H9 (cell line): ENCODE results near the gene DES. TPM values are rescaled to one million over a fixed set of nuclear protein-coding genes. Genes with fewer than 3 reads are reported as not detected.

Source experiments
- DNase-seq: peaks from one replicate; pipeline ENCODE4 v3.0.0-alpha.2; 2017
- H2AFZ ChIP-seq: one replicate; pipeline ENCODE4 v1.6.1; 2013; ENCODE audit warnings: mild to moderate bottlenecking, low read length, control low read depth, moderate library complexity
- H2AK5ac ChIP-seq: 2 replicates; pipeline ENCODE4 v1.6.1; 2013; ENCODE audit warnings: low read length, control low read depth, mixed read lengths; ENCODE audit not compliant: insufficient read length
- H2BK120ac ChIP-seq: one replicate; pipeline ENCODE4 v1.6.1; 2013; ENCODE audit warnings: low read depth, mild to moderate bottlenecking, low read length, control low read depth, inconsistent platforms; ENCODE audit not compliant: poor library complexity, severe bottlenecking
- H2BK12ac ChIP-seq: 2 replicates; pipeline ENCODE4 v1.6.1; 2013; ENCODE audit warnings: low read length, control low read depth, mixed read lengths, low read depth; ENCODE audit not compliant: insufficient read length
- H2BK15ac ChIP-seq: 2 replicates; pipeline ENCODE4 v1.6.1; 2013; ENCODE audit warnings: low read depth, low read length, control low read depth
- H2BK20ac ChIP-seq: one replicate; pipeline ENCODE4 v1.6.1; 2013; ENCODE audit warnings: low read depth, mild to moderate bottlenecking, low read length, control low read depth, inconsistent platforms; ENCODE audit not compliant: poor library complexity, severe bottlenecking
- H2BK5ac ChIP-seq: 2 replicates; pipeline ENCODE4 v1.6.1; 2013; ENCODE audit warnings: low read length, control low read depth, mixed read lengths; ENCODE audit not compliant: insufficient read length
- H3K14ac ChIP-seq: 2 replicates; pipeline ENCODE4 v1.6.1; 2013; ENCODE audit warnings: low read length, control low read depth; ENCODE audit not compliant: insufficient read depth
- H3K18ac ChIP-seq: 2 replicates; pipeline ENCODE4 v1.6.1; 2013; ENCODE audit warnings: low read depth, mild to moderate bottlenecking, mixed read lengths, low read length, control low read depth; ENCODE audit not compliant: insufficient read length
- H3K23ac ChIP-seq: 2 replicates; pipeline ENCODE4 v1.6.1; 2013; ENCODE audit warnings: low read length, control low read depth, mixed read lengths, low read depth; ENCODE audit not compliant: insufficient read length
- H3K23me2 ChIP-seq: 2 replicates; pipeline ENCODE4 v1.6.1; 2013; ENCODE audit warnings: low read depth, mild to moderate bottlenecking, mixed read lengths, low read length, control low read depth; ENCODE audit not compliant: insufficient read length, poor library complexity, severe bottlenecking
- H3K27ac ChIP-seq: 2 replicates; pipeline ENCODE4 v1.5.1; 2013; ENCODE audit warnings: low read length, control low read depth, mixed read lengths, low read depth; ENCODE audit not compliant: insufficient read length
- H3K27me3 ChIP-seq: 2 replicates; pipeline ENCODE4 v1.6.1; 2013; ENCODE audit warnings: low read length, control low read depth, inconsistent platforms; ENCODE audit not compliant: insufficient read depth
- H3K4ac ChIP-seq: 2 replicates; pipeline ENCODE4 v1.6.1; 2013; ENCODE audit warnings: low read depth, mild to moderate bottlenecking, control low read depth, inconsistent platforms, low read length, moderate library complexity
- H3K4me1 ChIP-seq: 2 replicates; pipeline ENCODE4 v1.6.1; 2013; ENCODE audit warnings: low read length, control low read depth, inconsistent platforms; ENCODE audit not compliant: insufficient read depth
- H3K4me2 ChIP-seq: 2 replicates; pipeline ENCODE4 v1.6.1; 2013; ENCODE audit warnings: low read length, control low read depth, mixed read lengths; ENCODE audit not compliant: insufficient read length, insufficient read depth
- H3K56ac ChIP-seq: 2 replicates; pipeline ENCODE4 v1.6.1; 2013; ENCODE audit warnings: low read depth, mild to moderate bottlenecking, mixed read lengths, low read length, control low read depth; ENCODE audit not compliant: insufficient read length
- H3K79me1 ChIP-seq: 2 replicates; pipeline ENCODE4 v1.6.1; 2013; ENCODE audit warnings: low read depth, mild to moderate bottlenecking, moderate library complexity, low read length, control low read depth, inconsistent platforms; ENCODE audit not compliant: insufficient read depth, poor library complexity, severe bottlenecking
- H3K79me2 ChIP-seq: 2 replicates; pipeline ENCODE4 v1.6.1; 2013; ENCODE audit warnings: low read length, control low read depth, inconsistent platforms; ENCODE audit not compliant: insufficient read depth
- H3K9ac ChIP-seq: 2 replicates; pipeline ENCODE4 v1.6.1; 2013; ENCODE audit warnings: low read length, control low read depth, mixed read lengths; ENCODE audit not compliant: insufficient read length; ENCODE audit errors: extremely low read depth
- H3K9me3 ChIP-seq: one replicate; pipeline ENCODE4 v1.6.1; 2013; ENCODE audit warnings: low read depth, low read length, inconsistent platforms; ENCODE audit not compliant: control insufficient read depth
- H3T11ph ChIP-seq: one replicate; pipeline ENCODE4 v1.6.1; 2013; ENCODE audit warnings: mild to moderate bottlenecking, low read length, control low read depth, inconsistent platforms
- H4K20me1 ChIP-seq: one replicate; pipeline ENCODE4 v1.6.1; 2013; ENCODE audit not compliant: control insufficient read depth, insufficient read length, insufficient read depth
- H4K5ac ChIP-seq: 2 replicates; pipeline ENCODE4 v1.6.1; 2013; ENCODE audit warnings: low read depth, mild to moderate bottlenecking, mixed read lengths, low read length, control low read depth; ENCODE audit not compliant: insufficient read length
- H4K8ac ChIP-seq: replicated peaks from 2 replicates; pipeline ENCODE4 v1.6.1; 2013; ENCODE audit warnings: low read length, control low read depth, mixed read lengths, low read depth; ENCODE audit not compliant: insufficient read length
- H4K91ac ChIP-seq: 2 replicates; pipeline ENCODE4 v1.6.1; 2013; ENCODE audit warnings: low read depth, mild to moderate bottlenecking, moderate library complexity, mixed read lengths, low read length, control low read depth; ENCODE audit not compliant: insufficient read length
- H3K27ac Mint-ChIP-seq, 3 experiments: 2 replicates in 2 of 3; 3 replicates in 1 of 3; pipeline ENCODE4 v1.8.0; 2020 to 2021; ENCODE audit warnings: mixed read lengths in 3 of 3, mild to moderate bottlenecking in 1 of 3, moderate library complexity in 1 of 3
- H3K27me3 Mint-ChIP-seq: 2 replicates; pipeline ENCODE4 v1.8.0; 2021; ENCODE audit warnings: low read depth, mild to moderate bottlenecking, moderate library complexity, mixed read lengths
- H3K36me3 Mint-ChIP-seq, 3 experiments: 2 replicates in 2 of 3; 3 replicates in 1 of 3; pipeline ENCODE4 v1.8.0; 2020 to 2021; ENCODE audit warnings: low read depth in 3 of 3, mixed read lengths in 3 of 3; ENCODE audit not compliant: insufficient read depth in 1 of 3
- H3K4me1 Mint-ChIP-seq, 2 experiments: 2 replicates each; pipeline ENCODE4 v1.8.0; 2020; ENCODE audit warnings: mixed read lengths in 2 of 2
- H3K4me3 Mint-ChIP-seq, 2 experiments: 2 replicates in 1 of 2; 3 replicates in 1 of 2; pipeline ENCODE4 v1.8.0; 2020 to 2021; ENCODE audit warnings: mild to moderate bottlenecking in 2 of 2, mixed read lengths in 2 of 2, moderate library complexity in 1 of 2
- H3K9me3 Mint-ChIP-seq, 2 experiments: 2 replicates in 1 of 2; 3 replicates in 1 of 2; pipeline ENCODE4 v1.8.0; 2020; ENCODE audit warnings: mild to moderate bottlenecking in 2 of 2, mixed read lengths in 2 of 2, moderate library complexity in 1 of 2
- WGBS: extraction: QIAGEN DNeasy Blood & Tissue Kit; methylation state at CpG from one replicate; pipeline ENCODE4 v1.1.7; 2013; ENCODE audit warnings: missing lambda C conversion rate, low lambda C conversion rate, mixed read lengths; ENCODE audit not compliant: insufficient read length; ENCODE audit errors: extremely low coverage; 5-methylcytosine and 5-hydroxymethylcytosine counted together
- total RNA-seq: library from RNA; stranded (reverse); gene quantifications from 2 replicates; pipeline ENCODE4 v1.2.1, GENCODE V29; 2021
- TF ChIP-seq, protein P1 (sequence below): fragments of 200-600 bp; sonication (generic); conservative IDR thresholded peaks from 3 replicates; pipeline ENCODE4 v1.8.0; 2021; ENCODE audit warnings: antibody characterized with exemption, mild to moderate bottlenecking

DES gene
- total RNA-seq, 1 experiment from 2014 or later = 4.6 TPM

DNA sequence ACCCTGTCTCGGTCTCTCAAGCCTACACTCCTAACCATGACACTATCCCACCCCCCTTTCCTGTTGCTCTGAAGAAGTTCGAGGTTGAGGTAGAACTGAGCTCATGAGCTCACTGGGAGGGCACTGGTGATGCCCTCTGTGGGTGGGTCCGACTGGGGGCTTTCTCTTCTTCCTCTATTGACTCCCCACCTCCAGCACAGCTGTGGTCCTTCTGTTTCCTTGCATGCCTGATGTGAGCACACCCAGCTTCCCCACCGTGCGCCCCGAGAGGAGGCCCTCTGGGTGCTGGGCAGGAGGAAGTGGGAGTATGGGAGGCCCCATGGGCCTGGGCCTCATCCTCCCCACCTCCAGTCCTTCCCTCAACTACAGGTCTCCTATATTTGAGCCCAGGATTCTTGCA lies 37.4 kb downstream of the DES start:
- Histone ChIP-seq H3K9me3 (no peaks in the 10 kb centered on the region), H4K8ac (no peak overlapping the region), H3K4ac (no peak overlapping the region), H3K79me2 (no peaks in the 10 kb centered on the region), H3K27me3 (no peaks in the 10 kb centered on the region), H3K9ac (no peak overlapping the region), H3K23me2 (no peaks in the 10 kb centered on the region), H2BK5ac (no peak overlapping the region), H3K27ac (no peak overlapping the region), H2BK20ac (no peak overlapping the region), H4K5ac (no peak overlapping the region), H3T11ph (no peak overlapping the region), H2AFZ (no peak overlapping the region), H3K56ac (no peak overlapping the region), H3K23ac (no peak overlapping the region), H2AK5ac (no peak overlapping the region), H2BK120ac (no peak overlapping the region), H3K4me2 (no peak overlapping the region), H3K14ac (no peak overlapping the region), H3K18ac (no peak overlapping the region), H3K4me1 (no peaks in the 10 kb centered on the region; the same call in 1 of the 2 replicates), H2BK15ac (no peak overlapping the region), H2BK12ac (no peak overlapping the region), H3K79me1 (no peaks in the 10 kb centered on the region), H4K91ac (no peak overlapping the region), H4K20me1 (no peaks in the 10 kb centered on the region)
- no CpG with 5 or more reads among the region's 6 CpGs for WGBS
- H3K27ac Mint-ChIP-seq = peak overlapping the region in 1 of 3 experiments; percentile 87; a peak in 1 of 7 replicates
- H3K4me3 Mint-ChIP-seq = no peak overlapping the region
- H3K36me3 Mint-ChIP-seq = peaks cover 0 to 3% (median 0%) of the 10 kb centered on the region in 3 experiments; a peak in 2 of 7 replicates
- peaks cover 38 to 40% of the 10 kb centered on the region in 2 experiments for H3K4me1 Mint-ChIP-seq
- H3K9me3 Mint-ChIP-seq = no peaks in the 10 kb centered on the region; a peak in 1 of 5 replicates
- TF ChIP-seq, protein P1, sequence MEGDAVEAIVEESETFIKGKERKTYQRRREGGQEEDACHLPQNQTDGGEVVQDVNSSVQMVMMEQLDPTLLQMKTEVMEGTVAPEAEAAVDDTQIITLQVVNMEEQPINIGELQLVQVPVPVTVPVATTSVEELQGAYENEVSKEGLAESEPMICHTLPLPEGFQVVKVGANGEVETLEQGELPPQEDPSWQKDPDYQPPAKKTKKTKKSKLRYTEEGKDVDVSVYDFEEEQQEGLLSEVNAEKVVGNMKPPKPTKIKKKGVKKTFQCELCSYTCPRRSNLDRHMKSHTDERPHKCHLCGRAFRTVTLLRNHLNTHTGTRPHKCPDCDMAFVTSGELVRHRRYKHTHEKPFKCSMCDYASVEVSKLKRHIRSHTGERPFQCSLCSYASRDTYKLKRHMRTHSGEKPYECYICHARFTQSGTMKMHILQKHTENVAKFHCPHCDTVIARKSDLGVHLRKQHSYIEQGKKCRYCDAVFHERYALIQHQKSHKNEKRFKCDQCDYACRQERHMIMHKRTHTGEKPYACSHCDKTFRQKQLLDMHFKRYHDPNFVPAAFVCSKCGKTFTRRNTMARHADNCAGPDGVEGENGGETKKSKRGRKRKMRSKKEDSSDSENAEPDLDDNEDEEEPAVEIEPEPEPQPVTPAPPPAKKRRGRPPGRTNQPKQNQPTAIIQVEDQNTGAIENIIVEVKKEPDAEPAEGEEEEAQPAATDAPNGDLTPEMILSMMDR = no peak
- no peak for DNase-seq
- H3K27me3 Mint-ChIP-seq = peaks cover 14% of the 10 kb centered on the region
